DOHH2 (cell line): ENCODE results near the gene METTL9.

Source experiments
- H3F3A ChIP-seq: fragments of 200-600 bp; sonication (generic), shearing (Covaris generic); 2 replicates; pipeline ENCODE4 v1.6.0; 2016; ENCODE audit warnings: antibody characterized with exemption, mild to moderate bottlenecking; ENCODE audit not compliant: control insufficient read depth, insufficient read depth
- H3K27ac ChIP-seq: fragments of 200-600 bp; sonication (generic); 2 replicates; pipeline ENCODE4 v1.5.1; 2014; ENCODE audit warnings: low read depth, mild to moderate bottlenecking, low read length, moderate library complexity
- H3K27me3 ChIP-seq: fragments of 200-600 bp; sonication (generic); 2 replicates; pipeline ENCODE4 v1.6.1; 2014; ENCODE audit warnings: mild to moderate bottlenecking, low read length, mixed read lengths; ENCODE audit not compliant: control insufficient read depth
- H3K36me3 ChIP-seq: fragments of 200-600 bp; sonication (generic); 2 replicates; pipeline ENCODE4 v1.6.1; 2014; ENCODE audit warnings: mild to moderate bottlenecking, low read length, moderate library complexity, mixed read lengths; ENCODE audit not compliant: control insufficient read depth
- H3K4me1 ChIP-seq: fragments of 200-600 bp; sonication (generic); 2 replicates; pipeline ENCODE4 v1.6.1; 2014; ENCODE audit warnings: mild to moderate bottlenecking, low read length, mixed read lengths; ENCODE audit not compliant: control insufficient read depth
- H3K4me2 ChIP-seq: fragments of 200-600 bp; sonication (generic); 2 replicates; pipeline ENCODE4 v1.6.0; 2014; ENCODE audit warnings: mild to moderate bottlenecking, low read length, moderate library complexity
- H3K4me3 ChIP-seq: fragments of 200-600 bp; sonication (generic); 2 replicates; pipeline ENCODE4 v1.5.1; 2014; ENCODE audit warnings: mild to moderate bottlenecking, low read length, mixed read lengths
- H3K79me2 ChIP-seq: fragments of 200-600 bp; sonication (generic); 2 replicates; pipeline ENCODE4 v1.6.1; 2014; ENCODE audit warnings: mild to moderate bottlenecking, low read length, mixed read lengths; ENCODE audit not compliant: control insufficient read depth
- H3K9me2 ChIP-seq: fragments of 200-600 bp; sonication (generic); replicated peaks from 2 replicates; pipeline ENCODE4 v1.6.1; 2014; ENCODE audit warnings: mild to moderate bottlenecking, low read length, mixed read lengths; ENCODE audit not compliant: control insufficient read depth
- H3K9me3 ChIP-seq: fragments of 200-600 bp; sonication (generic); 2 replicates; pipeline ENCODE4 v1.6.1; 2014; ENCODE audit warnings: antibody characterized with exemption, low read length, mixed read lengths; ENCODE audit not compliant: control insufficient read depth, insufficient read depth
- H4K20me1 ChIP-seq: fragments of 200-600 bp; sonication (generic); 2 replicates; pipeline ENCODE4 v1.6.0; 2014; ENCODE audit warnings: low read depth, mild to moderate bottlenecking, antibody characterized with exemption, low read length, moderate library complexity; ENCODE audit not compliant: control insufficient read depth, insufficient read depth
- EZH2phosphoT487 ChIP-seq: fragments of 200-600 bp; sonication (generic); IDR thresholded peaks from 2 replicates; pipeline ENCODE4 v1.6.1; 2017; ENCODE audit warnings: borderline replicate concordance, mild to moderate bottlenecking, antibody characterized with exemption, low read length, moderate library complexity, mixed read lengths
- TF ChIP-seq, protein P1 (sequence below): fragments of 200-600 bp; sonication (generic); IDR thresholded peaks from one replicate; pipeline ENCODE4 v1.5.1; 2014; ENCODE audit warnings: antibody characterized with exemption, mild to moderate bottlenecking, low read depth, low read length; ENCODE audit not compliant: poor library complexity, severe bottlenecking

Gene METTL9

DNA sequence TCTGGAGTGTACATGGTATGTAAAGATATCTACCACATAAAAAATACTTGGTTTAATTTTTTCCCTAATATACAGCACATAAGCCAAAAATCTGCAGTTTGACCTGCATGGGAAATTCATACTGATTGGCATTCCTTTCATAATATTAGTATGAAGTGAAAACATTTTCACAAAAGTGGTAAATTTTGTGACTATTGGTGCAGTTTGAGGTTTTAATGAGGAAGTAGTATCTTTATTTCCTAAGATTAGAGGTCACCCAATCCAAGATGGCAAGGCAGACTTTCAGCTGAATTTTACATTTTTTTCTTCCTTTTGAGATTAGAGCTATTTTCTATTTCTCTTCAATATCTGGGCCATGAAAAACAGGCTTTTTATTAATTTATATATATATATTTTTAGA is 21.2 kb downstream of the METTL9 start:
- Histone ChIP-seq H3K36me3 (peaks cover 43% of the 10 kb centered on the region), H4K20me1 (0 out of 2 replicates have a peak, but pooled peaks cover under 1% of the 10 kb centered on the region), H3K79me2 (peaks cover 14% of the 10 kb centered on the region)

DNA sequence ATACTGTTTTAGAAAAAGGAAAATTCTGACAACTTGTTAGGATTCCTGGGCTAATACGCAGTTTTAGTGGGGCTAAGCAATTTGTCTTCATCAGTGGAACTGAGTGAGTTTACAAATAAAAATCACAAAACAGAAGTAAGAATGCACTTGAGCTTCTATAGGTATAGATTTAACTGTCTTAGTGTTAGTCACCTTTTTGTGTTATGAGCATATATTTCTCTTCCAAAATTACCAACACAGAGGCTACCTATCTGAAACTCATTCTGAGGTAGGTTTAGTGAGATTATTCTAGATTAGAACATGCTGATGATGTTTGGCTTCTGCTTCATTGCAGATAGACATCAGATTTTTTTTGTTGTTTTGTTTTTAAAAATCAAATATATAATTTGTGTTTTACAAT is 23.2 kb downstream of the METTL9 start:
- Histone ChIP-seq H3K79me2 (peaks cover 2% of the 10 kb centered on the region; the same call in 1 of the 2 replicates), H3K9me3 (no peaks in the 10 kb centered on the region), H3K9me2 (no peaks in the 10 kb centered on the region), H3K4me1 (peaks cover 15% of the 10 kb centered on the region), H3K36me3 (peaks cover 50% of the 10 kb centered on the region), H4K20me1 (no peaks in the 10 kb centered on the region), H3F3A (0 out of 2 replicates have a peak, but pooled peaks cover 7% of the 10 kb centered on the region), H3K4me2 (no peak overlapping the region), H3K27ac (no peak overlapping the region), H3K4me3 (no peak overlapping the region), H3K27me3 (no peaks in the 10 kb centered on the region)
- no peak for TF ChIP-seq EZH2phosphoT487
- TF ChIP-seq, protein P1, sequence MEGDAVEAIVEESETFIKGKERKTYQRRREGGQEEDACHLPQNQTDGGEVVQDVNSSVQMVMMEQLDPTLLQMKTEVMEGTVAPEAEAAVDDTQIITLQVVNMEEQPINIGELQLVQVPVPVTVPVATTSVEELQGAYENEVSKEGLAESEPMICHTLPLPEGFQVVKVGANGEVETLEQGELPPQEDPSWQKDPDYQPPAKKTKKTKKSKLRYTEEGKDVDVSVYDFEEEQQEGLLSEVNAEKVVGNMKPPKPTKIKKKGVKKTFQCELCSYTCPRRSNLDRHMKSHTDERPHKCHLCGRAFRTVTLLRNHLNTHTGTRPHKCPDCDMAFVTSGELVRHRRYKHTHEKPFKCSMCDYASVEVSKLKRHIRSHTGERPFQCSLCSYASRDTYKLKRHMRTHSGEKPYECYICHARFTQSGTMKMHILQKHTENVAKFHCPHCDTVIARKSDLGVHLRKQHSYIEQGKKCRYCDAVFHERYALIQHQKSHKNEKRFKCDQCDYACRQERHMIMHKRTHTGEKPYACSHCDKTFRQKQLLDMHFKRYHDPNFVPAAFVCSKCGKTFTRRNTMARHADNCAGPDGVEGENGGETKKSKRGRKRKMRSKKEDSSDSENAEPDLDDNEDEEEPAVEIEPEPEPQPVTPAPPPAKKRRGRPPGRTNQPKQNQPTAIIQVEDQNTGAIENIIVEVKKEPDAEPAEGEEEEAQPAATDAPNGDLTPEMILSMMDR, result no peak

More for the DNA sequence above, 21.2 kb downstream of the METTL9 start:
- Histone ChIP-seq H3K4me1 (peaks cover 23% of the 10 kb centered on the region), H3K9me2 (no peaks in the 10 kb centered on the region), H3K4me3 (no peak overlapping the region), H3K27ac (no peak overlapping the region), H3K9me3 (no peaks in the 10 kb centered on the region), H3K27me3 (no peaks in the 10 kb centered on the region), H3F3A (0 out of 2 replicates have a peak, but pooled peaks cover 3% of the 10 kb centered on the region), H3K4me2 (no peak overlapping the region)
- TF ChIP-seq EZH2phosphoT487, result no peak
- TF ChIP-seq, protein P1, result no peak

DNA sequence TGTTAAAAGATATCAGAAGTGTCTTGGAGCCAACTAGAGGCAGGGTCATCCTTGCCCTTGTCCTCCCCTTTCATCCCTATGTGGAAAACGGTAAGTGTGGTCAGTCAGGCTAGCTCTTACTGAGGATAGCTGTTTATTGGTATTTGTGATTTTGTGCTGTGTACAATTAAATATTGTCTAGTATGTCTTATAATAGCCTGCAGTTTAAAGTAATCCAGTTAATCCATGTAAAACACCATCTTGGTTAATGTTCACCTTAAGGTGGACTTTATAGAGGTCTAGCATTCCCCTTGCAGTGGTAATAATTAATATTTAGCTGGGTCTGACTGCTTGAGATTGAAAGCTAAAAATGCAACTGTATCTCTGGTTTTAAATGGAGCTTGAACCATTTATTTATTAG is 25.6 kb downstream of the METTL9 start:
- H3K4me1 ChIP-seq, result peaks cover 11% of the 10 kb centered on the region
- peaks cover 5% of the 10 kb centered on the region; the same call in 1 of the 2 replicates for H3K9me3 ChIP-seq
- peaks cover 52% of the 10 kb centered on the region for H3K36me3 ChIP-seq
- 0 out of 2 replicates have a peak, but pooled peaks cover 2% of the 10 kb centered on the region for H3K79me2 ChIP-seq
- TF ChIP-seq, protein P1, result no peak
- no peak for TF ChIP-seq EZH2phosphoT487
- H3K27me3 ChIP-seq, result no peaks in the 10 kb centered on the region
- no peaks in the 10 kb centered on the region for H4K20me1 ChIP-seq
- no peak overlapping the region for H3K4me3 ChIP-seq
- 0 out of 2 replicates have a peak, but pooled peaks cover 7% of the 10 kb centered on the region for H3F3A ChIP-seq
- H3K9me2 ChIP-seq, result no peaks in the 10 kb centered on the region
- H3K27ac ChIP-seq, result no peak overlapping the region
- no peak overlapping the region for H3K4me2 ChIP-seq
